ENCODE data around the gene TAF9.
"Not testable (repeated sequence)": the region's sequence is repeated elsewhere in the genome, so short reads cannot be mapped to it uniquely, and the experiment has no call there.

TAF9 gene

DNA sequence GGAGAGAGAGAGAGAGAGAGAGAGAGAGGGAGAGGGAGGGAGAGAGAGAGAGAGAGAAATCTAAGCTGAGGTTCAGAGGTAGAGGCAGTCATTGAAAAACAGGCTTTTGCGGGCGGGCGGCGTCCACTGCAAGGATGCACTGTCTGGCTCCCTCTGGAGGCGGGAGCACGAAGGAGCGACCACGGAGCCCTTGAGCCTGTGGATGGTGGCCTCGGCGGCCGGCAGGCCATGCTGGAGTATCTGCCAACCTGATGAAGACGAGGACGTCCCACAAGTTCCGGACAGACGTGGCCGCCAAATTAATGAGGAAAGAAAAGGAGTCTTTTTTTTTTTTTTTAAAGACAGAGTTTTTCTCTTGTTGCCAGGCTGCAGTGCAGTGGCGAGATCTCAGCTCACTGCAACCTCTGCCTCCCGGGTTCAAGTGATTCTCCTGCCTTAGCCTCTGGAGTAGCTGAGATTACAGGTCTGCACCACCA is 34.5 kb downstream of the TAF9 start:
- FAIRE-seq = no peak

DNA sequence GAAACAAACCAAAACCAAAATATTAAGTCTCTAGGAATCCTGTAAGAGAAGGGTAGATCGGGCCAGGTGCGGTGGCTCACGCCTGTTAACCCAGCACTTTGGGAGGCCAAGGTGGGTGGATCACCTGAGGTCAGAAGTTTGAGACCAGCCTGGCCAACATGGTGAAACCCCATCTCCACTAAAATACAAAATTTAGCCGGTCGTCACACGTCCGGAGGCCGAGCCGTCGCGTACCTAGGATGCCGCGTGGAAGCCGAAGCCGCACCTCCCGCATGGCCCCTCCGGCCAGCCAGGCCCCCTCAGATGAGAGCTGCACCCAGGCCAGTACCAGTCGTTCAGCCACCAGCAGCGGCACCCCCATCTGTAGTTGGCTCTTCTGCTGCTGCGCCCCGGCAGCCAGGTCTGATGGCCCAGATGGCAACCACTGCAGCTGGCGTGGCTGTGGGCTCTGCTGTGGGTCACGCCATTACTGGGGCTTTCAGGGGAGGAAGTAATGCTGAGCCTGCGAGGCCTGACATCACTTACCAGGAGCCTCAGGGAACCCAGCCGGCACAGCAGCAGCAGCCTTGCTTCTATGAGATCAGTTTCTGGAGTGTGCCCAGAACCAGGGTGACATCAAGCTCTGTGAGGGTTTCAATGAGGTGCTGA is 35.5 kb downstream of the TAF9 start:
- FAIRE-seq = not testable (repeated sequence)

DNA sequence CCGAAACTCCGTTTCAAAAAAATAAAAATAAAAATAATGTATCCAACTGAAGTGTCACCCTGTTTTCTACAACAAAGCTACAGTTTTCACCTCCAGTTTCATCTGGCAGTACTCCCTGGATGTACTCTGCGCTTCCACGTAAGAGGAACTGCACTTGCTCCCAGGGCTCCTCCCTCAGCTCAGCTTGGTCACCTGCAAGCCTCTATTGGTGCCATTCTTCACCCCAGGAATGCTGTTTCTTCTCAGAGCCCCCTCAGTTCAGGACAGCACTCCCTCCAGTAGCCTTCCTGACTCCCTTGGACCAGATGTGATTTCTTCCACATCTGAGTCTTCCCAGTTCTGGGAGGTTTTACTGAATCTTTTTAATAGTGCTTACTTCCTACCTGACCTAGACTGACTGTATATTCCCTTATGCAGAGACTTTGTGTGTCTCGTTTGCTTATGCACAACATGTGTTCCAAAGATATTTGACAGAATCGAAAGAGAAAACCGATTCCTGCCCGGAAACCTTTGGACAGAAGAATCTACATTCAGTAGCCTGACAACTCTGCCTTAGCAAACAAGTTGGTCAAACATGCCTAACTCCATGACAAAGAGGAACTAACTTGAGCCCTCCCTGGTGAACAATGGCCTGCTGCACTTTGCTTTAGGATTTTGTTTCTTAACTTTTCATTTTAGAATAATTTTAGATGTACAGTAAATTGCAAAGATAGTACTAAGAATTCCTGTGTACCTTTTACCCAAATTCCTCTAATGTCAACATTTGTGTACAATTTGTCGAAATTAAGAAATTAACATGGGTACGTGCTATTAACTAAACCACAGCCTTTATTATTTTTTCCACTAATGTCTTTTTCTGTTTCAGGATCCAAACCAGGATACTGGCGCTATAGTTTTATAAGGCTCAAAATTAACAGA is 37.5 kb downstream of the TAF9 start:
- FAIRE-seq = no peak

DNA sequence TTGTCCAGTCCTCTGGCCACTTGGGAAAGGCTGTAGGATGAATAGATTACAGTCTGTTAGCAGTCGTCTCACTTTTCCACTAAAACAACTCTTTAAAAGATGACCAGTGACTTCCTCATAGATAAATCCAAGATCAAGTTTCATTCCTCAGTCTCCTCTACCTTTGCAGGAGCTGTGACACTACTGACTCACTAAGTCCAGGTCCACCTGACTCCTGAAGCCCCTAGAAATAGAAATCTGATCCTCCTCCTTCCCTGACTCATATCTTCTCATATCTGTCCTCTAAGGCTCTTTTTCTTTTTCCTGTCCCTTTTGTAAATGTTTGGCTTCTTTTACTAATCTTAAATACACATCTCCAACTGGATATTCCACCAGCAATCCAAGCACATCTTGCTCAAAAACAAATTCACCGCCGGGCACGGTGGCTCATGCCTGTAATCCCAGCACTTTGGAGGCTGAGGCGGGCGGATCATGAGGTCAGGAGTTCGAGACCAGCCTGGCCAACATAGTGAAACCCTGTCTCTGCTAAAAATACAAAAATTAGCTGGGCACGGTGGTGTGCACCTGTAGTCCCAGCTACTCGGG is 39.3 kb downstream of the TAF9 start:
- no peak for FAIRE-seq

DNA sequence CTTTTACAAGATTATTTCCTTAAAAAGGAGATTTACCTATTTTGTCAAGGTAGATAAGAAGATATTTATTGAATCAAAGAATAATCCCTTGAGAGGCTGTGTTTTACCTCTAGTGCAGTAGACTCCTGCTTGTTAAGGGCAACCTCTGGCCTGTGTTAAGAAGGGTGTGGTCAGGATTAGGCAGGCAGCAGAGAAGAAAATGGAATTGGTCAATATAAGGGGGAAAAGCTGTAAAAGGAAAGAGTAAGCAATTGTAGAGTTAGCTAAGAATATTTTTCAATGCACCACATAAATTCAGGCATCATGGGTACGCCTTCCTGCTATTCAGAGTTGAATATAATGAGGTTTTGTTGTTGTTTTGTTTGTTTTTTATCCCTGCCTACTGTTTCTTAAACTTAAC is 43.0 kb downstream of the TAF9 start:
- no peak for FAIRE-seq

DNA sequence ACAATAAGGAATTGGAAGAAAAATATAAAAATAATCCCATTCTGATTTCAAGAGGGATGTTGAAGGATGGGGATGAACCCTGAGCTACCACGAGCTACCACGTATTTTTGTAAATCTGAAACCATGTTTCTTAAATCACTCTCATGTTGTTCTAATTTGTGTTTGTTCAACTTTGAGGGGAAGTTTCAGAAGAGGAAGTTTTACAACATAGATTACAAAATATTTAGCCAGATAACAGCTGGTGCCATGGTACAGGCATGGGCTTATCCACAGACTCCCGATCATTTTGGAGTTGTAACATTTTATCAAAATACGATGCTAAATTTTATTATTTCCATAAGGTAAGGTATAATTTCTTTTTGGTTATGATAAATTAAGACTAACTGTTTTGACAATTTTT is 51.9 kb downstream of the TAF9 start:
- no peak for FAIRE-seq

DNA sequence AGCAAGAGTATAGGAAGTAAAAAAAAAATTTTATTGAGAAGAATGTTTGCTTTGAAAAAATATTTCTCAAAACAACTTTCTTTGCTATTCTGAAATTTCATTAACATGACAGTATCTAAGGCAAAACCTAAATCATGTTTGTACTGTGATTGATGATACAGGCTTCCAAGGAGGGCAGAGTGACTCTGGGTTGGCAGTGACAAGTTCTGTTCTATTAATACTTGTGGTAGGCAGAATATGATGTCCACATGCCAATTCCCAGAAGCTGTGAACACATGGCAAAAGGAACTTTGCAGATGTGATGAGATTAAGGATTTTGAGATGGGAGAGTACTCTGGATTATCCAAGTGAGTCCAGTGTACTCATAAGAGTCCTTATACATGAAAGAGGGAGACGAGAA is 53.3 kb downstream of the TAF9 start:
- no peak for FAIRE-seq
